GM21737 (cell line): Measurements from ENCODE around the gene IL32.

Source experiments
- ATAC-seq: cut with Tn5 transposase; IDR thresholded peaks from one replicate; pipeline ENCODE4 v1.9.1; 2021; ENCODE audit warnings: mild to moderate bottlenecking, moderate library complexity; ENCODE audit not compliant: unreplicated experiment

IL32 gene

GRCh38 chr16:3088925-3089716, 23.7 kb downstream of the IL32 start:
- ATAC-seq, result no peak

DNA sequence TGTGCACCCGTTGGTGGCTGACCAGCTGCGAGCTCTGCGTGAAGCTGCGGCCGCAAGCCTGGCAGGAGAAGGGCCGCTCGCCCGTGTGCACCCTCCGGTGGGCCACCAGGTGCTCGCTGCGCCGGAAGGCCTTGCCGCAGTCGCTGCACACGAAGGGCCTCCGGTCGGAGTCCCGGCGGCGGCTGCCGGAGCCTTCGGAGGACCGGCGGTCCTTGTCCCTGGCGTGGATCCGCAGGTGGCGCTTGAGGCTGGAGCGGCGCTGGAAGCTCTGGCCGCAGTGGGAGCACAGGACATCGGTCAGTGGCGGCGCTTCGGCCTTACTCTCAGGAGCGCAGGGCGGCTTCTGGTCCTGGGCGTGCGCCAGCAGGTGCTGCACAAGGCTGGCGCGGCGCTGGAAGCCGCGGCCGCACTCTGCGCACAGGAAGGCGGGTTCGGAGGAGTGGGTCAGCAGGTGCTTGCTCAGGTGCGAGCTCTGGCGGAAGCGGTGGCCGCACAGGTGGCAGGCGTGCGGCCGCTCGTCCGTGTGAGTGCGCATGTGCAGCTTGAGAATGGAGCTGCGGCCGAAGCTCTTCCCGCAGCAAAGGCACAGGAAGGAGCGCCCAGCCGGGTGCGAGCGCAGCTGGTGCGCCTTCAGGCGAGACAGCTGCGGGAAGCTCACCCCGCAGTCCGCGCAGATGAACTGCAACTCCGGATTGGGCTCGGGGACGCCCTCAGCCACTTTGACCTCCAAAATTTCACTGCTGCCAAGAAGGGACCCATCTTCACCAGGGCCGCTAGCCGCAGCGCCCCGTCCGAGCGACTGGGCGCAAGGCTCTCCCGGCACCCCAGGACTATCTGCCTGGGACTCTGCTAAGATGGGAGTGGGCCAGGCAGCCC, 24.5 kb downstream of the IL32 start:
- ATAC-seq, result no peak

GRCh38 chr16:3091551-3091950, 26.1 kb downstream of the IL32 start:
- ATAC-seq, result no peak

DNA sequence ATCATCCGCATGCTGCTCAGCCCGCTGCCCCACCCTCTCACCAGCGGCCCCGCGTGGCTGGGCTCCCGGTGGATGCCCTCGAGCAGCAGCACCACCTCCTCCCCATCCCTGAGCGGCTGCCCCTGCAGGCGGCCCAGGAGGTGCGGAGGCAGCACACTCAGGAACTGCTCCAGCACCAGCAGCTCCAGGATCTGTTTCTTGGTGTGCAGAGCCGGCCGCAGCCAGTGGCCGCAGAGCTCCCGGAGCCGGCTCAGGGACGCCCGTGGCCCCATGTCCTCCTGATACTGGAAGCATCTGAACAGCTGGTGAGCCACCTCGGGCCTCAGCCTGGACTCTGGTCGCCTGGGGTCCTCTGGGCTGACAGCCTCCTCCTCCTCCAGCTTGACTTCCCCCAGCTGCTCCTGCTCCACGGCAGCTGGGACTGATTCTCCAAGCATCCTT, 27.1 kb downstream of the IL32 start:
- no peak for ATAC-seq

GRCh38 chr16:3094289-3095027, 29.0 kb downstream of the IL32 start:
- no peak for ATAC-seq

GRCh38 chr16:3095869-3096268, 30.4 kb downstream of the IL32 start:
- peak; percentile 46 for ATAC-seq

DNA sequence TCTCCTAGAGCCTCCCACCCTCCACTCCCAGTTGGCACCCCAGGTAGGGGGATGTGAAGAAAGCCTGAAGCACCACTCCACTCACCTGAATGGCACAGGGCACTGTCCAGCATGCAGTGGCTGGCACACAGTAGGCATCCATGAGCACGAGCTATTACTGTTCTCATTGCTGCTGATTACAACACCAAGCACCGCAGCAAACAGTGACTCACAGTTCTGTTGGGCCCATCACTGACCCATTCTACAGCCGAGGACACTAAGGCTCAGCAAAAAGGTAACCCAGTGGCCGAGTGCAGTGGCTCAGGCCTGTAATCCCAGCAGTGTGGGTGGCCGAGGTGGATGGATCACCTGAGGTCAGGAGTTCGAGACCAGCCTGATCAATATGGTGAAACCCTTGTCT, 30.9 kb downstream of the IL32 start:
- ATAC-seq, result no peak

DNA sequence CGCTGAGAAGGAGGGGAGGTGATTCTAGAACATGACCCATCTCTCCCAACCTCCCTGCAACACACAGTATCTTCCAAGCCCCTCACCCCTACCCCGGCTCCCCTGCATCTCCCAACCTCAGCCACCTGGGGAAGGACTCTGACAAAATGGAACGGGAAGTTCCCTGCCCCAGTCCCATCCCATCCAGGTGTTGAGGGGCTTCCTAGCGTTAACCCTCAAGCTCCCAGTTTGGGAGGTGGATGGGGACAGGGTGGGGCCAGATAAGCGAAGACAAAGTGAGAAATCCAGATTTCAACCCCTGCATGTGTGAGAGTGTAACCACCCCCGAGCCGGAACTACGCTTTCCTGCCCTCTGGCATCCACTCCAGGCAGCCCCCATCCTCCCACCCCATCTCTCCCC, 31.8 kb downstream of the IL32 start:
- no peak for ATAC-seq

DNA sequence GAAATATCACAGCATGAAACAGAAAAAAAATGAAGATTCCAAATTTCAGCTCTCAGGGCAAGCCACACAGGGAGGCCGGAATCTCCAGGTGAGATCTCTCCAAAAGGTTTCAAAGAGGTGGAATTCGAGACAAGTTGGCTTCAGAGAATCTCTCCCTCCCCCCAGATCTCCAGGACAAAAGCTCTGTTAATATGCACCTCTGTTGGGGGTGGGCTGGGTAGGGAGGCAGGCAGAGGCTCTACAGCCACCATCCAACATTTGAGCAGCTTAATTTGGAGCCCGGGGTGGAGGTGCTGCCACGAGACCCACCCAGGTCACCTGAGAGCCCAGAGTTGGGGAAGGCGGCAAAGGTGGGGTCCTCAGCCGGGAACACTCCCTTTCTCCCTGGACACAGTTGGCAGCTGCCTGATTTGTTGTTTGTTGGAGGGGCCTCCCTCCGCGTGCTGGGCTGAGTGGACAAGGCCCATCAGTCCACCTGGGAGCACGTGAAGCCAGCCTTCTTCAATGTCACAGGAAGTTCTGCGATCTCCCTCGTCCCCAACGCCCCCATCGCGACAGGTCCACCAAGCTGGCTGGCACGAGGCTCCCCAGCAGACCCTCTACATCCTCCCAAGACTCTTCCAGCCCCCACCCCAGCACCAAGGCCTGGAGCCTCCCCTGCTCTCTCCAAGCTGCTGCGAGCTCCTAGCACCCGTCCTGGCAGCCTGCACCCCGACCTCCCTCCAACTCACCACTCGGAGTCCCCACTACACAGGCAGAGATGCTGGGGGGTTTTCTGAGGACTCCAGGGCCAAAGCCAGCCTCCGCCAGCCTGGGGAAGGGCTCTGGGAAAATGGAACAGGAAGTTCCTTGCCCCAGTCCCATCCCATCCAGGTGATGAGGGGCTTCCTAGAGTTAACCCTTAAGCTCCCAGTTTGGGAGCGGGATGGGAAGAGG, 33.3 kb downstream of the IL32 start, which contains the start of gene ZSCAN10:
Gene ZSCAN10, minus strand, starts transcription at position 836 of the 936 bp plus-strand sequence. CDS start 6,357 bp downstream, outside the sequence.
- no peak for ATAC-seq

DNA sequence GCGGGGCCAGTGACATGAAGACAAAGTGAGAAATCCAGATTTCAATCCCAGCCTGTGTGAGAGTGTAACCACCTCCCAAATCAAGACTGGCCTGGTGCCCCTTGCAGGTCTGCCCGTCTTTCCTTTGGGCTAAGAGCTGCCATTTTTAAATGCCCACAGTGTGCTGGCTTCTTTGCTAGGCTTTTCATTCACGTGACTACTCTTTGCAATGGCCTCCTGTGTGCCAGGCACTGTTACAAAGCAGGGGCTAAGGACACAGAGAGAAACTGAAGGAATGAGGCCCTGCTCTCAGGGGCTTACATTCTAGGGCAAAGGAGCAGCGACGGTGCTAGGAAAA, 33.9 kb downstream of the IL32 start:
- ATAC-seq, result no peak

GRCh38 chr16:3099732-3100499, 34.5 kb downstream of the IL32 start:
- peak; percentile 60 for ATAC-seq

DNA sequence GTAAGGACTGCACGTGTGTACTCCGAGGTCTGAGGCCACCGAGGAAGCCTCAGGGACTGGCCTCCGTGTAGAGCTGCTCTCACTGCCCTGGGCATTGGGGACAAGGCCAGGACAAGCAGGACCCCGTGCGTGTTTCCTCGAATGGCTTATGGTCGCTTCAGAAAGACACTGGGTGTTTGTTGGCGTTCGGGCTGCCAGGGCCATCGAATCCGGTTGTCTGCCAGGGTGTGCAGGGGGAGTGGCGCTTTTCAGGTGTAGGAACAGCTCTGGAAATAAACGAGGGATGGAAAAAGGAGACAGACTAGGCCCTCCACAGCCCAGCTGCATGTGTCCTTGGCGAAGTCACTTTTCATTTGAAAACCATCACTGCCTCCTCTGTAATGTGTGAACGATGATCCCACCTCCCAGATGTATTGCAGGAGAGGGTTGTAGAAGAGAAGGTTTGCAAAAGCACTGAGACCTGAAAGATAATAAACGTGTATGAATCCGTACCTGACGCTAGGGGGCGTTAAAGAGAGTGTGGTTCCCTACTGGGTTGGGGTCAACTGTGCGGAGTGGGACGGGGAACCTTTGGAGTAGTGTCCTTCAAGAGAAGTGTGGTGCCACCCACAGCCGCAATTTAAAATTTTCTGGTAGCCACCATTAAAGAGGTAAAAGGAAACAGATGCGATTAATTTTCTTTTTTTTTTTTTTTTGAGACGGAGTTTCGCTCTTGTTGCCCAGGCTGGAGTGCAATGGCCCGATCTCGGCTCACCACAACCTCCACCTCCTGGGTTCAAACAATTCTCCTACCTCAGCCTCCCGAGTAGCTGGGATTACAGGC, 35.8 kb downstream of the IL32 start:
- ATAC-seq, result no peak

GRCh38 chr16:3101841-3102470, 36.5 kb downstream of the IL32 start:
- no peak for ATAC-seq

GRCh38 chr16:3106205-3106928, 40.9 kb downstream of the IL32 start:
- ATAC-seq, result peak; percentile 87

DNA sequence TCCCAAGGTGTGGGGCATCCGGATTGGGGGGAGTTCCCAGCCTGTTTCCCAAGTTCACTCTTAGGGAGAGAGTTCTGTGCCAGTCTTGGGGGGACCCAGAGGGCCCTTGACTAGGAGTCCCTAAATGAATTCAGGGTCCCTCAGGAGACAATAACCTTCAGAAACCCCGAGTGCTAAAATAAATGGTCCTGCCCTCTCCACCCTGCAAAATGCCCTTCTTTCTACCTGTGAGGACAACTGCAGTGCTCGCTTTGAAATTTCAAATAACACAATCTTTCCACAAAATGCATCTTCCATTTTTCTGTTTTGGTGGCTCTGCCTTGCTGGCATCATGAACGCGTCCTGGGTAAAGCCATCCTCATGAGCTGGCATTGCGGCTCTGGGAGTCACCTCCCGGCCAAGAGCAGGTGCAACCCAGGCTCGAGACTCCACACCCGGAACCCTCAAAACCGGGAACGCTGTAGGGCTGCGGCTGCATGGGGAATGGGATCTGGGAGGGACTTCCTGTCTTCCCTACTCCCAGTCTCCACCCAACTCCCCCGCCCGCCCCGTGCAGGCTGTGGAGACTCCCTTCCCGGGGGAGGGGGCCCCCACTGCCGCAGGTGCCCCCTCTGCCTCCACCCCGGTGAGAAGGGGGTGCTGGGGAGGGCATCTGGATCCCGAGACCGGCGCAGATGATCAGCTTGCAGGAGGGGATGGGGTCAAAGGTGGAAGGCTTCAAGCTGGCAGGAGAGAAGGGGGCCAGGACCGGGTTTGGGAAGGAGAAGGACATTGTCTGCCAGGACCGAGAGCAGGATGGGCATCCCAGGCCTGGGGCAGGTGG, 46.8 kb downstream of the IL32 start, which contains the start of gene ZNF205:
Gene ZNF205, plus strand, starts transcription at position 529 of the 823 bp plus-strand sequence. CDS start 845 bp downstream, outside the sequence.
- ATAC-seq, result no peak

GRCh38 chr16:3112881-3113574, 47.6 kb downstream of the IL32 start:
- no peak for ATAC-seq
